IMR-90 (cell line): Measurements from ENCODE around the gene GNG7. TPM values are rescaled to one million over a fixed set of nuclear protein-coding genes. Genes with fewer than 3 reads are reported as not detected.
A peak's percentile ranks its signal among the peaks of the same experiment; 100 is the strongest.

Source experiments
- ATAC-seq: fragments of 200-7000 bp; cut with Tn5 transposase; 2 replicates; pipeline ENCODE4 v1.9.1; 2020; ENCODE audit warnings: low read depth, mild to moderate bottlenecking, moderate library complexity
- BruUV-seq: library from RNA; stranded (reverse); fragments of 400-500 nt; replicated peaks from 2 replicates; lab custom pipeline; 2021; lab: Mats Ljungman, UMichigan
- CTCF ChIA-PET: fragments of 300-600 bp; formaldehyde crosslinking; extraction: SDS; loops from one replicate; lab custom pipeline; 2021; ENCODE audit warnings: antibody characterized with exemption; lab: Yijun Ruan, JAX
- POLR2A ChIA-PET: fragments of 300-600 bp; sonication (Branson Sonifier 250); formaldehyde crosslinking; loops from one replicate; lab custom pipeline; 2022; ENCODE audit warnings: antibody characterized with exemption; ENCODE audit not compliant: unreplicated experiment; lab: Charles Lee
- DNase-seq: peaks from one replicate; pipeline ENCODE4 v3.0.0; 2013
- H2AFZ ChIP-seq: replicated peaks from 2 replicates; pipeline ENCODE3; 2013; ENCODE audit warnings: low read length, mild to moderate bottlenecking; ENCODE audit not compliant: poor library complexity
- H2AK5ac ChIP-seq: 2 replicates; pipeline ENCODE4 v1.6.1; 2013; ENCODE audit warnings: low read depth, low read length, inconsistent platforms
- H2AK9ac ChIP-seq: replicated peaks from 2 replicates; pipeline ENCODE3; 2013; ENCODE audit warnings: mild to moderate bottlenecking, low read depth, low read length, moderate library complexity; ENCODE audit not compliant: poor library complexity
- H2BK120ac ChIP-seq: 2 replicates; pipeline ENCODE4 v1.6.1; 2013; ENCODE audit warnings: low read depth, low read length, inconsistent platforms
- H2BK15ac ChIP-seq: 3 replicates; pipeline ENCODE4 v1.6.1; 2013; ENCODE audit warnings: low read depth, low read length, inconsistent platforms
- H2BK20ac ChIP-seq: 2 replicates; pipeline ENCODE4 v1.6.1; 2013; ENCODE audit warnings: low read depth, mild to moderate bottlenecking, inconsistent platforms, low read length, moderate library complexity
- H2BK5ac ChIP-seq: 2 replicates; pipeline ENCODE4 v1.6.1; 2013; ENCODE audit warnings: mild to moderate bottlenecking, low read depth, low read length, inconsistent platforms; ENCODE audit not compliant: poor library complexity, severe bottlenecking
- H3K14ac ChIP-seq: replicated peaks from 2 replicates; pipeline ENCODE4 v1.6.1; 2013; ENCODE audit warnings: low read depth, low read length, inconsistent platforms
- H3K18ac ChIP-seq: 2 replicates; pipeline ENCODE4 v1.6.1; 2013; ENCODE audit warnings: low read depth, low read length, control low read depth
- H3K23ac ChIP-seq: 2 replicates; pipeline ENCODE4 v1.6.1; 2013; ENCODE audit warnings: low read depth, low read length, inconsistent platforms
- H3K27ac ChIP-seq: 2 replicates; pipeline ENCODE4 v1.5.1; 2013; ENCODE audit warnings: mild to moderate bottlenecking, control low read depth, low read length; ENCODE audit not compliant: insufficient read depth
- H3K27me3 ChIP-seq: 2 replicates; pipeline ENCODE4 v1.6.1; 2013; ENCODE audit warnings: low read length; ENCODE audit not compliant: control insufficient read depth, insufficient read depth
- H3K36me3 ChIP-seq: 2 replicates; pipeline ENCODE4 v1.6.1; 2013; ENCODE audit warnings: low read length, mixed read lengths; ENCODE audit not compliant: control insufficient read depth, insufficient read depth
- H3K4ac ChIP-seq: 2 replicates; pipeline ENCODE4 v1.6.1; 2013; ENCODE audit warnings: low read depth, low read length, inconsistent platforms
- H3K4me1 ChIP-seq: 2 replicates; pipeline ENCODE4 v1.6.1; 2013; ENCODE audit warnings: low read length, mixed read lengths; ENCODE audit not compliant: control insufficient read depth, insufficient read depth
- H3K4me2 ChIP-seq: 2 replicates; pipeline ENCODE4 v1.6.1; 2013; ENCODE audit warnings: low read depth, mild to moderate bottlenecking, control low read depth, low read length, moderate library complexity
- H3K4me3 ChIP-seq: 2 replicates; pipeline ENCODE4 v1.5.1; 2013; ENCODE audit warnings: low read depth, mild to moderate bottlenecking, control low read depth, low read length, moderate library complexity; ENCODE audit not compliant: insufficient read depth
- H3K56ac ChIP-seq: 2 replicates; pipeline ENCODE4 v1.6.1; 2013; ENCODE audit warnings: low read length, inconsistent platforms; ENCODE audit not compliant: insufficient read depth; ENCODE audit errors: extremely low read depth
- H3K79me1 ChIP-seq, 2 experiments: 2 replicates each; pipeline ENCODE4 v1.6.1; 2013; ENCODE audit warnings: low read length in 2 of 2, inconsistent platforms in 1 of 2, low read depth in 1 of 2
- H3K9ac ChIP-seq: 2 replicates; pipeline ENCODE4 v1.6.1; 2013; ENCODE audit warnings: low read depth, low read length, control low read depth
- H3K9me1 ChIP-seq: 2 replicates; pipeline ENCODE4 v1.6.1; 2013; ENCODE audit warnings: low read length, inconsistent platforms; ENCODE audit not compliant: insufficient read depth
- H3K9me3 ChIP-seq: 2 replicates; pipeline ENCODE4 v1.6.1; 2013; ENCODE audit warnings: low read length; ENCODE audit not compliant: control insufficient read depth, insufficient read depth
- H4K20me1 ChIP-seq: 2 replicates; pipeline ENCODE4 v1.6.1; 2013; ENCODE audit warnings: low read length, inconsistent platforms; ENCODE audit not compliant: insufficient read depth
- H4K5ac ChIP-seq: 2 replicates; pipeline ENCODE4 v1.6.1; 2013; ENCODE audit warnings: mild to moderate bottlenecking, low read depth, low read length, control low read depth
- H4K8ac ChIP-seq, 2 experiments: 2 replicates each; pipeline ENCODE4 v1.6.1; 2013; ENCODE audit warnings: low read depth in 2 of 2, low read length in 2 of 2, control low read depth in 1 of 2, inconsistent platforms in 1 of 2
- H4K91ac ChIP-seq: 2 replicates; pipeline ENCODE4 v1.6.1; 2013; ENCODE audit warnings: low read depth, low read length, inconsistent platforms; ENCODE audit not compliant: insufficient read depth
- BHLHE40 ChIP-seq: fragments of 150-350 bp; IDR thresholded peaks from 2 replicates; pipeline ENCODE4 v1.6.1; 2016; ENCODE audit warnings: mild to moderate bottlenecking, low read depth, low read length
- CEBPB ChIP-seq: IDR thresholded peaks from 2 replicates; pipeline ENCODE4 v1.6.1; 2012; ENCODE audit warnings: low read depth, low read length, improper control_type of control experiment
- CHD1 ChIP-seq: IDR thresholded peaks from 2 replicates; pipeline ENCODE4 v1.6.1; 2012; ENCODE audit warnings: low read depth, low read length, improper control_type of control experiment
- MXI1 ChIP-seq: IDR thresholded peaks from 2 replicates; pipeline ENCODE4 v1.6.1; 2012; ENCODE audit warnings: low read depth, mild to moderate bottlenecking, low read length, moderate library complexity, borderline replicate concordance
- NFE2L2 ChIP-seq: fragments of 150-350 bp; IDR thresholded peaks from 2 replicates; pipeline ENCODE4 v1.6.1; 2016; ENCODE audit warnings: low read depth, mild to moderate bottlenecking, low read length
- USF2 ChIP-seq: fragments of 150-350 bp; IDR thresholded peaks from 2 replicates; pipeline ENCODE4 v1.6.1; 2017; ENCODE audit warnings: mild to moderate bottlenecking, antibody characterized with exemption, low read length, low read depth
- WGBS, 2 experiments: methylation state at CpG; one replicate each; pipeline versions ENCODE4 v1.1.5 to v1.1.7; 2013; ENCODE audit warnings: missing lambda C conversion rate in 2 of 2; ENCODE audit not compliant: insufficient read length in 1 of 2; ENCODE audit errors: extremely low coverage in 2 of 2; 5-methylcytosine and 5-hydroxymethylcytosine counted together
- dilution Hi-C: fragments of 300-500 bp; cut with HindIII; formaldehyde crosslinking; loops from one replicate; pipeline ENCODE4 v1.14.3; 2018; ENCODE audit warnings: low sequenced_read_pairs; ENCODE audit not compliant: unreplicated experiment
- in situ Hi-C: fragments of 300-500 bp; cut with MboI; formaldehyde crosslinking; loops from 3 replicates; pipeline ENCODE4 v1.14.3; 2019; ENCODE audit warnings: low sequenced_read_pairs, inconsistent platforms, mixed read lengths
- intact Hi-C: fragments of 100-400 bp; cut with micrococcal nuclease; formaldehyde crosslinking; loops from 2 replicates; pipeline ENCODE4 v1.10.0; 2022
- polyA plus RNA-seq, 3 experiments: library from polyadenylated mRNA; depleted of rRNA; stranded (reverse); fragments of >200 nt; gene quantifications; 2 replicates each; pipeline ENCODE4 v1.2.3, GENCODE V29; 2012; ENCODE audit warnings: low replicate concordance in 1 of 3
- total RNA-seq: library from RNA; depleted of rRNA; stranded (reverse); fragments of >200 nt; gene quantifications from 2 replicates; pipeline ENCODE4 v1.2.3, GENCODE V29; 2012

Gene GNG7
- total and polyA plus RNA-seq, 2 of the 4 experiments (the other 2 are of a cell fraction): under 0.01 to 0.21 TPM

- H3K36me3 ChIP-seq: no peaks in the 10 kb centered on the region
- H3K56ac ChIP-seq: no peak overlapping the region
- H3K9me3 ChIP-seq: 0 out of 2 replicates have a peak, but pooled peaks cover 1% of the 10 kb centered on the region
- H3K9ac ChIP-seq: no peak overlapping the region
- H2BK120ac ChIP-seq: peak overlapping the region; percentile 64
- peak overlapping the region; percentile 17; the same call in 1 of the 2 replicates for H3K23ac ChIP-seq
- intact Hi-C loops (loop anchor here (2.0 kb wide), 1 partner anchor 128 kb away; no protein-coding TSS in a partner anchor), dilution Hi-C loops (no loop called here), in situ Hi-C loops (no loop called here)
- H3K4ac ChIP-seq: peak overlapping the region; percentile 31
- H4K5ac ChIP-seq: no peak overlapping the region
- H3K14ac ChIP-seq: no peak overlapping the region; the same call in 1 of the 2 replicates
- H3K4me3 ChIP-seq: peak overlapping the region; percentile 6; the same call in 1 of the 2 replicates
- H2BK5ac ChIP-seq: no peak overlapping the region
- H2AFZ ChIP-seq: peak overlapping the region; percentile 85
- H3K27me3 ChIP-seq: peaks cover under 1% of the 10 kb centered on the region; the same call in 1 of the 2 replicates
- DNase-seq (peak; percentile 81), ATAC-seq (peak; percentile 74)
- no peaks in the 10 kb centered on the region; the same call in 1 of the 2 replicates for H3K4me1 ChIP-seq
- no peak overlapping the region; the same call in 1 of the 2 replicates for H2BK20ac ChIP-seq
- peak overlapping the region; percentile 32; the same call in 1 of the 3 replicates for H2BK15ac ChIP-seq
- H2AK5ac ChIP-seq: 0 out of 2 replicates have a peak overlapping the region, but pooled peaks have one; percentile 24
- BruUV-seq: no TSS peak
- CTCF ChIA-PET: interaction anchor here (0.6 to 0.8 kb wide), 2 partner anchors 146 to 211 kb away, joined by 3 read pairs; partner anchors contain the start of gene LMNB2
- no peaks in the 10 kb centered on the region for H4K20me1 ChIP-seq
- peak overlapping the region; percentile 82 for H2AK9ac ChIP-seq
- H3K9me1 ChIP-seq: no peaks in the 10 kb centered on the region
- H4K91ac ChIP-seq: no peak overlapping the region
- 0 out of 2 replicates have a peak overlapping the region, but pooled peaks have one; percentile 38 for H3K27ac ChIP-seq
- no peaks in the 10 kb centered on the region for H3K79me1 ChIP-seq
- peak overlapping the region in 1 of 2 experiments; percentile 66; a peak in 2 of 4 replicates for H4K8ac ChIP-seq
- WGBS, 2 experiments: 3% methylated on average over 9 of the region's 23 CpGs; no CpG with 5 or more reads in 1 of the 2 experiments
- TF ChIP-seq MXI1 (no peak), BHLHE40 (0 out of 2 replicates have a peak, but pooled peaks have one; percentile 3), USF2 (no peak), NFE2L2 (no peak), CHD1 (no peak), CEBPB (peak; percentile 57)
- POLR2A ChIA-PET: interaction anchor here (1.0 to 1.4 kb wide), 2 partner anchors 24 to 127 kb away, joined by 4 to 6 read pairs; partner anchors contain the start of gene GADD45B
- H3K18ac ChIP-seq: no peak overlapping the region
- H3K4me2 ChIP-seq: peak overlapping the region; percentile 34
Observed at GRCh38 chr19:2602391-2603181, 99.9 kb downstream of the GNG7 start.
